ENCODE data around the gene SLBP.

- no peak for TF ChIP-seq YY1 (IDR thresholded peaks at IDR 0.05; ENCODE audit: insufficient read depth, insufficient read length)
- TF ChIP-seq SUZ12 (IDR thresholded peaks at IDR 0.05; ENCODE audit: extremely low read depth, insufficient read depth, insufficient read length): no peak
These were observed 3.1 kb upstream of the SLBP start for GRCh38 chr4:1715002-1715758.
